Stimulated activated CD4-positive, alpha-beta T cell treated with anti-CD3 and anti-CD28 coated beads, Interleukin-4, amount 100 ng/mL, for 1 hour (primary cell): Measurements from ENCODE around the gene USH1G.
A peak's percentile ranks its signal among the peaks of the same experiment; 100 is the strongest.
"Not testable (repeated sequence)": the region's sequence is repeated elsewhere in the genome, so short reads cannot be mapped to it uniquely, and the experiment has no call there.

Experiments
- DNase-seq: peaks from one replicate; pipeline ENCODE4 v3.0.0-alpha.2; 2020

USH1G gene

GRCh38 chr17:74922694-74923537 is at the start of gene USH1G:
Gene USH1G (minus strand): TSS chr17:74923255. CDS start chr17:74923073, 182 bp downstream.
- no peak for DNase-seq

GRCh38 chr17:74972107-74972972 is 49.3 kb upstream of the USH1G start, which contains the start of gene HID1:
Gene HID1 (minus strand): TSS chr17:74972759. CDS start chr17:74972656, 103 bp downstream.
- peak; percentile 82 for DNase-seq

GRCh38 chr17:74971842-74972106 is 48.7 kb upstream of the USH1G start:
- DNase-seq = no peak

DNA sequence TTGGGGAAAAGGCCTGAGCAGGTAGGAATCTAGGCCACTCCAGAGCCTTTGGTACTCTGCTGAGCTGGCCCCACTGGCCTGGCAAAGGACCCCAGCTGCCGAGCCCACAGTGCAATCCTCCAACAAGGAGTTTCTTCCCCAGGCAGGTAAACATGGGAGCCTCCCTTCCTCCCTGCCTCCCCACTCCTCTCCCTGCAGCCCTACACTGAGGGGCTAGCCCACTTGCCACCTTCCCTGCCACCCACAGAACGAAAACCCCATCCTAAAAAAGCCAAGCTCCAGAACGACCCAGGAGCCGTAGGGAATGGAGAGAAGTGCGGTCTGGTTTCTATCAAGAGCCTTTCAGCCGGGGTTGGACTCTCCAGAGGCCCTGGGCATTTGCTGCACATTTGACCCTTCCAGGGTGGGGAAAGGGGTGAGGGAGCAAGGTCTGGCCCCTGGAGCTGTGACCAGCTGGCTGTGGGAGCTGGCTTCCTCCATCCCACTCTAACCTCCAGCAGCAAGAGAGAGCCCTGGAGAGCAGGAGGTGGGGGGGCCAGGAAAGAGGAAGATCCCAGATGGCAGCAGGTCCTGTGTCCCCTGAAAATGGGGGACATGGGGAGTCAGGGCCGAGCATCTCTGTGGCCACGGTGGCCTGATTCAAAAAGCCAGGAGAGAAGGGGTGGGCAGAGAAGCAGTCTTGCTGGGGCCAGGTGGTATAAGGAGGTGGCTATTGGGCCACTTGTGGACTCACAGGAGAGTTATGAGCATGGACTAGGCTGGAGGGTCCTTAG is 48.2 kb upstream of the USH1G start:
- DNase-seq = no peak

- DNase-seq = no peak
Measured at GRCh38 chr17:74970395-74970794, 47.3 kb upstream of the USH1G start.

DNA sequence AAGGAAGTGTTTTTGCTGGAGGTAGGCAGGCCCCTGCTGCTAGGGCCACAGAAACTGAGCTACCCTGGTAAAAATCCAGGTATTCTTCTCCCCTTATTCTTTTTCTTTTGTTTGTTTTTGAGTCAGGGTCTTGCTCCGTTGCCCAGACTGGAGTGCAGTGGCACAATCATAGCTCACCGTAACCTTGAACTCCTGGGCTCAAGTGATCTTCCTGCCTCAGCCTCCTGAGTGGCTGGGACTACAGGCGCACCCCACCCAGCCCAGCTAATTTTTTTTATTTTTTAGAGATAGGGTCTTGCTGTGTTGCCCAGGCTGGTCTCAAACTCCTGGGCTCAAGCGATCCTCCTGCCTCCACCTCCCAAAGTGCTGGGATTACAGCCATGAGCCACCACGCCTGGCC is 46.4 kb upstream of the USH1G start:
- not testable (repeated sequence) for DNase-seq

DNA sequence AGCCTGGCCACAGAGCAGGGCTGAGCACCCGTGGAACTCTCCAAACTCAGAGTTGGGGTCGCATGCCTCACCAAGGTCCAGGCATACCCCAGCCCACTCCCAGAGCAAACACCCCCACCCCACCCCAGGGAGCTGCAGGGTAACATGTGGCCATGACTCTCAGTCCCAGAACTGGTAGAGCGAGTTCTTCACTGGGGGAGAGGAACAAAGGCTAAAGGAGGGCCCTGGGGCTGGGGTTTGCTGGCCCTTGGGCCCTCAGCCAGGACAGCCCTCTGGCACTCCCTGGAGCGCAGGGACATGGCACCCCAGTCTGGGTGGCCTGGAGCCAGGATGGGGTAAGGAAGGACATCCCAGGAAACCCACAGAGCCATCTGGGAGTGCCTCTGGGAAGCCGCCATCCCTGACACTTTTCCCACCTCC is 45.3 kb upstream of the USH1G start:
- DNase-seq = no peak

DNA sequence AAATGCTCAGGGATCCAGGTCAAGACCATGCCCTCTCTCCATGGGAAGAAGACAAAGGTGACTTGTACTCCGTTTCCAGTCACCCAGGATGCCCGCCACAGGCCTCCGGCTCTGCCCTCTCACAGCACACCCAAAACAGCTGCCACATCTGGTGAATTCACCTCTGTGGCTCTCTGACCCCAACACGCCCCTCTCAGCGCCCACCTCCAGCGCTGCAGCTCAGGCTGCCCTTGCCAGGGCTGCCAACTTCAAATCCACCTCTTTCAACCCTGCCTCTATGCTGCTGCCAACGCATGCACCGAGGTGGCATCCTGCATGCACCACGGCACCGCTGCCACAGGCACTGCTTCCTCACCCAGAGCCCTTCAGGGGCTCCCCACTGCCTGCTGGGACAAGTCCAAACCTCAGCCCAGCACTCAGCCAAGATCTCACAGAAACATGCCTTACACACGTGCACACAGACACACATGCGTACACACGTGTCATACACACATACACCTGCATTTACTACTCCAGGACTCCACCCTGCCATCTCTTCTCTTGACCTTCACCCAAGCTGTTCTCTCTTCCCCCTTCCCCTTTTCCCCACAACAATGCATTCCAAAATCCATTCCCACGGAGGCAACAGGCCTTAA is 42.0 kb upstream of the USH1G start:
- no peak for DNase-seq

- no peak for DNase-seq
Measured at GRCh38 chr17:74964246-74964761, 41.2 kb upstream of the USH1G start.

- DNase-seq = no peak
Measured at GRCh38 chr17:74963656-74964055, 40.6 kb upstream of the USH1G start.

- DNase-seq = no peak
Measured at GRCh38 chr17:74962622-74963394, 39.8 kb upstream of the USH1G start.

GRCh38 chr17:74961657-74962350 is 38.7 kb upstream of the USH1G start:
- peak; percentile 83 for DNase-seq

DNA sequence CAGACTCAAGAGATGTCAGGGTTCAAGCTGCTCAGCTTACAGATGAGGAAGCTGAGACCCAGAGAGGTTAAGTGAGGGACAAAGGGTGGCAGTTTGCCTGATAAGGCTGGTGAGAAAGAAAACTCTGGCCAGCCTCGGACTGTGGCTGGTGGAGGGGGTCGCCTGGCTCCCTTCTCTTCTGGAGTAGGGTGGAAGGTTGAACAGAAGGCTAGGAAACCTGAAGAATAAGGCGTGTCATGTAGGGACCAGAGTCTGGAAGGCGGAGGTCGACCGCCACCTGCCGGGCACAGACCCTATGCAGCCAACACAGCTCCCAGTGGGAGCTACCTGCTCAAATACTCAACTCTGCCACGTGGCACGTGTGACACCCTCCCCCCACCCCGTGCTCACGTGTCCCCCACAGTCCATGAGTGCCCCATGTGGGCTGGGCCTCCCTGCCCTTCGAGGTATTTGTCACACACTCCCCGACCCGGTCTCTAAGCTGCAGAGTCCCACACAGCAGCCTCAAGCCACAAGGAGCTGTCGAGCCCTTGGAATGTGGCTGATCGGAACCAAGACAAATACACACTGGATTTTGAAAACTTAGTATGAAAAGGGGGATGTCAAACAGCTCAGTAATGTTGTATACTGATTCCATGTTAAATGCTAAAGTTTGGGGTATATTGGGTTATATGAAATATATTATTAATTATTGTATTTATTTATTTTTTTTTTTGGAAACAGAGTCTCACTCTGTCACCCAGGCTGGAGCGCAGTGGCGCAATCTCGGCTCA is 37.7 kb upstream of the USH1G start:
- DNase-seq = peak; percentile 66

- DNase-seq = no peak
Measured at GRCh38 chr17:74959826-74960515, 36.9 kb upstream of the USH1G start.

DNA sequence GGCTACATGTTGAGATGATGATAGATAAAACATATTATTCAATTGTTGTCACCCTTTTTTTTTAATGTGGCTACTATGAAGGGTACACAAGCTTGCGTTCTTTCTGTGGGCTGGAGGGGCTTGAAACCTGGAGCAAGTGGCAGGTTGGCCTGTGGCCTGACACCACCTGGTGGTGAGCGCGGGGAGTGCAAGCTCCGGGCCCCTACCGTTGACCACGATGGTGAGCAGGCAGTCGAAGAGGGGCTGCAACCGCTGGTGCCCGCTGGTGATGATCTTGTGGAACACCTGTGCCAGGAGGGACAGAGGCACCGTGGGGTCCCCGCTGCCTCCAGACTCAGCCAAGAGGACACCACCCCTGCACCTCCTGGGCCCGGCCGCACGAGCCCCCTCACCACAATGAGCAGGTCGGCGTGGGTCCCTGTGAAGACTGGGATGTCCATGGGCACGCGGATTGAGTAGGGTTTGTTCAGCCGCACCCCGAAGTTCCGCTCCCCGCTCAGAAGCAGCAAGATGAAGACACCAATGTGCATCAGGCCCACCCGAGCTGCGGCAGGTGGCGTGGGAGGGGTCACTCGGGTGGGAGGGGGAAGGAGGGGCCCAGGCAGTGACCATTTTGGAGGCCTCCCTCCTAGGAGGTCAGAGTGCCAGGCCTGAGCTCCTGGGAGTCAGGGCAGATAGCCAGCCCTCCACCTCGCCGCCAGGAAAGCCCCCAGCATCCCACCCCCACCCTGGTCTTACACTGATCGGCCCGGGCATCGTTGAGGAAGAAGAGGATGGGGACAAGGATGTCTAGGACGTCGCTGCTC is 35.1 kb upstream of the USH1G start:
- peak; percentile 83 for DNase-seq

- no peak for DNase-seq
Measured at GRCh38 chr17:74956093-74956492, 33.0 kb upstream of the USH1G start.

GRCh38 chr17:74954665-74955421 is 31.8 kb upstream of the USH1G start:
- no peak for DNase-seq

- DNase-seq = no peak
Measured at GRCh38 chr17:74954115-74954514, 31.1 kb upstream of the USH1G start.
